ENCODE measurements around the gene CPEB4.

- TF ChIP-seq CTCF (IDR thresholded peaks at IDR 0.05; ENCODE audit: low read depth, low read length) (no peak), EZH2phosphoT487 (IDR thresholded peaks at IDR 0.05; ENCODE audit: low read depth) (no peak)
Observed at GRCh38 chr5:173961418-173961817, 73.3 kb downstream of the CPEB4 start.

All from OCI-LY3 (cell line).